Left lung (tissue), 10 donors: ENCODE results near the gene MTUS2. TPM values are rescaled to one million over a fixed set of nuclear protein-coding genes. Genes with fewer than 3 reads are reported as not detected.

Experiments
- ATAC-seq: fragments of 200-7000 bp; cut with Tn5 transposase; one replicate; pipeline ENCODE4 v1.9.1; 2020; ENCODE audit warnings: moderate library complexity
- DNase-seq, 4 donors: peaks; one replicate each; pipeline ENCODE4 v3.0.0-alpha.2; 2013 to 2020
- H3K27ac ChIP-seq, 2 donors: fragments of 200-600 bp; sonication (generic) in 1 of 2; one replicate each; pipeline versions ENCODE4 v1.5.0 to v1.8.0; 2020 to 2021
- H3K27me3 ChIP-seq, 2 donors: fragments of 200-600 bp; sonication (generic) in 1 of 2; one replicate each; pipeline versions ENCODE4 v1.5.0 to v1.8.0; 2020 to 2021
- H3K36me3 ChIP-seq, 2 donors: fragments of 200-600 bp; sonication (generic) in 1 of 2; one replicate each; pipeline versions ENCODE4 v1.5.0 to v1.8.0; 2020 to 2021
- H3K4me1 ChIP-seq, 2 donors: fragments of 200-600 bp; one replicate each; pipeline ENCODE4 v1.8.0; 2021
- H3K4me3 ChIP-seq, 2 donors: fragments of 200-600 bp; sonication (generic) in 1 of 2; one replicate each; pipeline versions ENCODE4 v1.5.0 to v1.8.0; 2020 to 2021; ENCODE audit warnings: mild to moderate bottlenecking in 1 of 2
- H3K9me3 ChIP-seq, 2 donors: fragments of 200-600 bp; sonication (generic) in 1 of 2; one replicate each; pipeline versions ENCODE4 v1.5.0 to v1.8.0; 2020 to 2021
- intact Hi-C, 2 donors: fragments of 100-400 bp; cut with DNase I; formaldehyde crosslinking; loops; one replicate each; pipeline versions ENCODE4 v1.11.2 to v1.14.2; 2022
- polyA plus RNA-seq, 6 donors: library from polyadenylated mRNA; unstranded; fragments of 120-200 nt; gene quantifications; one replicate each; pipeline ENCODE4 v1.2.1, GENCODE V29; 2013; ENCODE audit not compliant: insufficient read length in 6 of 6
- total RNA-seq, 2 donors: library from RNA; stranded (reverse); fragmentation: NEBNext Ultra II Directional; extraction: Animal tissue kit (Norgen Biotek cat#: 25700); gene quantifications; one replicate each; pipeline ENCODE4 v1.2.1, GENCODE V29; 2021
- TF ChIP-seq, protein P1 (sequence below), 2 donors: fragments of 200-600 bp; sonication (generic) in 1 of 2; IDR thresholded peaks; one replicate each; pipeline versions ENCODE4 v1.5.0 to v1.8.0; 2021; ENCODE audit warnings: antibody characterized with exemption in 2 of 2
- donor health status: DM: no; HTN: yes; CAD: no.
- donor health status: DM: no; HTN: no; CAD: no.

MTUS2 gene
- total and polyA plus RNA-seq, 8 donors, result 0.21 to 0.92 (median 0.50) TPM

DNA sequence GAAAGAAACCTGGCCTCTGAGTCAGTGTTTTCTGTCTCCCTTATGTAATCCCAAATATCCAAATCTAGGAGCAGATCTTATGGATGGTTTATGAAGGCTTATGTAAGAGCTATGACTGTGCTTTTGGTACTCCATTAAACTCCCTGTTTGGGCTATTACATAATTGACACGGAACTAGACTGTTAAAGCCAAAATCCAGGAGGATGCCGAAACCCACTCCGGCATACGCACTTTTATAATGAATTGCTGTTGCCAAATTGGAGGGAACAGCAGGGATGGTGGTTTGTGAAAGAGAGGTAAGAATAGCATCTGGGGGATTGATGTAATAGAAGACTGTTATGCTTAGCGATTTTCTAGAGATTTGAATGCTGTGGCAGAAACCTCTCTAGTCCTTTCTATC is 2.0 kb downstream of the MTUS2 start:
- Histone ChIP-seq H3K4me1 (peaks cover 0 to 18% of the 10 kb centered on the region in 2 donors), H3K27ac (no peak overlapping the region), H3K4me3 (no peak overlapping the region), H3K27me3 (peaks cover 16 to 57% of the 10 kb centered on the region in 2 donors), H3K36me3 (no peaks in the 10 kb centered on the region), H3K9me3 (no peaks in the 10 kb centered on the region)
- TF ChIP-seq, protein P1, sequence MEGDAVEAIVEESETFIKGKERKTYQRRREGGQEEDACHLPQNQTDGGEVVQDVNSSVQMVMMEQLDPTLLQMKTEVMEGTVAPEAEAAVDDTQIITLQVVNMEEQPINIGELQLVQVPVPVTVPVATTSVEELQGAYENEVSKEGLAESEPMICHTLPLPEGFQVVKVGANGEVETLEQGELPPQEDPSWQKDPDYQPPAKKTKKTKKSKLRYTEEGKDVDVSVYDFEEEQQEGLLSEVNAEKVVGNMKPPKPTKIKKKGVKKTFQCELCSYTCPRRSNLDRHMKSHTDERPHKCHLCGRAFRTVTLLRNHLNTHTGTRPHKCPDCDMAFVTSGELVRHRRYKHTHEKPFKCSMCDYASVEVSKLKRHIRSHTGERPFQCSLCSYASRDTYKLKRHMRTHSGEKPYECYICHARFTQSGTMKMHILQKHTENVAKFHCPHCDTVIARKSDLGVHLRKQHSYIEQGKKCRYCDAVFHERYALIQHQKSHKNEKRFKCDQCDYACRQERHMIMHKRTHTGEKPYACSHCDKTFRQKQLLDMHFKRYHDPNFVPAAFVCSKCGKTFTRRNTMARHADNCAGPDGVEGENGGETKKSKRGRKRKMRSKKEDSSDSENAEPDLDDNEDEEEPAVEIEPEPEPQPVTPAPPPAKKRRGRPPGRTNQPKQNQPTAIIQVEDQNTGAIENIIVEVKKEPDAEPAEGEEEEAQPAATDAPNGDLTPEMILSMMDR (IDR thresholded peaks at IDR 0.05), result no peak
- DNase-seq (no peak), ATAC-seq (no peak)
- intact Hi-C loops, result no loop called here

DNA sequence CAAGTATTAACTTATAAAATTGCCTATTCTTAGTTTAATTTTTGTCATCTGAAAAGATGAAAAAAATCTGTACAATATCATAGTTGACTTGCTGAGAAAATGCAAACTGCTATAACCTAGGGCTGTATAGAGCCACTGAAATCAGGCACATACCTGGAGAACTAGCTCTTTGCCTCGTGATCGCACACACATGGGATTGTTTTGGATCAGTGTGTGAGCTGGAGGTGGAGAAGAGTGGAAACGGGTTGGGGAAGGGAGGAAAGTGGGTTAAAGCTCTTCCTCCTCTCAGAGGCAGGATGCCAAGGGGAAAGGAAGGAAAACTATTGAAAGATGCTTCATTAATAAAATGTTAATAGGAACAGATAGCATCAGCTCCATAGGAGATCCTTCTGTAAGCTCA is 2.7 kb downstream of the MTUS2 start:
- DNase-seq, result no peak
- TF ChIP-seq, protein P1 (IDR thresholded peaks at IDR 0.05), result no peak
- Histone ChIP-seq H3K4me1 (peaks cover 0 to 18% of the 10 kb centered on the region in 2 donors), H3K9me3 (peaks cover 0 to 5% of the 10 kb centered on the region in 2 donors), H3K4me3 (no peak overlapping the region), H3K36me3 (no peaks in the 10 kb centered on the region), H3K27ac (no peak overlapping the region), H3K27me3 (peaks cover 16 to 50% of the 10 kb centered on the region in 2 donors)
- intact Hi-C loops, result no loop called here
- no peak for ATAC-seq

DNA sequence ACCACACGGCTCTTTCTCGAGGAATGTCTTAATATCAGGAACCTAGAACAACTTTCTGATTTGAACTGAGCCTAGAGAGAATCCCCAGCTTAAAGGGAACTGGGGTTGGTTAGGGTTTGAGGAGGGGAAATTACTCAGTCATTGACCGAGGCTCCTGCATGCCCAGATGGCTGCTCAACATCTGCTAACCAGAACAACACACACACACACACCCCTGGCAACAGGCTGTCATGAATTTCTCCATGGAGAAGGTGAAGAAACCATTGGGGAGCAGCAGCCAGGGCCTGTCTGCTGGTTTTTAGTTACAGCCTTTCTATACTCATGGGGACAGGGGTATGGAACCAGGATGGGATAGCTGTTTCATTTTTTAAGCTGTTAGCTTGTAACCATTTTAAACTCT is 5.2 kb downstream of the MTUS2 start:
- no peaks in the 10 kb centered on the region for H3K36me3 ChIP-seq
- no peak overlapping the region for H3K4me3 ChIP-seq
- H3K27me3 ChIP-seq, result peaks cover 11 to 30% of the 10 kb centered on the region in 2 donors
- TF ChIP-seq, protein P1 (IDR thresholded peaks at IDR 0.05), result no peak
- intact Hi-C loops, result no loop called here
- H3K4me1 ChIP-seq, result peaks cover 0 to 6% of the 10 kb centered on the region in 2 donors
- DNase-seq (no peak), ATAC-seq (no peak)
- no peak overlapping the region for H3K27ac ChIP-seq
- peaks cover 0 to 29% of the 10 kb centered on the region in 2 donors for H3K9me3 ChIP-seq

DNA sequence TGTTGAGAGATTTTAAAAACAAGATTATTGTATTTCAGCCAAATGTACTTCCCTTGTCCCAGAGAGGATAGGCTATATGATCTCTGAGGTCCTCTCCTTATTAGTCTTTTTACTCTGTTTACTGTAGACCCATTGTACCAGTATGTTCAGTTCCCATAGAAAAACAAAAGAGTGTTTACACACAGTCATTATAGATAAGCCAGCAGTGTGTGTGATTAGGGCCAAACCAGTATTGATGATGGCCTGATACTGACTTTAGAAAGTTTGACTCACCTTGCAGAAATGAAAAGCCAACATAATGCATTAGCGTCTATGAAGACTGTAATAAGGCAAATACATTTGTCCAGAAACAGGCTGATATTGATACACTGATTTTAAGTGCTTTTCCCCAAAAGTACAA is 6.2 kb downstream of the MTUS2 start:
- no peak for DNase-seq
- Histone ChIP-seq H3K9me3 (peaks cover 0 to 39% of the 10 kb centered on the region in 2 donors), H3K36me3 (no peaks in the 10 kb centered on the region), H3K27me3 (peaks cover 1 to 20% of the 10 kb centered on the region in 2 donors), H3K4me3 (no peak overlapping the region), H3K27ac (no peak overlapping the region), H3K4me1 (no peaks in the 10 kb centered on the region)
- intact Hi-C loops, result no loop called here
- TF ChIP-seq, protein P1 (IDR thresholded peaks at IDR 0.05), result no peak
- ATAC-seq, result no peak

DNA sequence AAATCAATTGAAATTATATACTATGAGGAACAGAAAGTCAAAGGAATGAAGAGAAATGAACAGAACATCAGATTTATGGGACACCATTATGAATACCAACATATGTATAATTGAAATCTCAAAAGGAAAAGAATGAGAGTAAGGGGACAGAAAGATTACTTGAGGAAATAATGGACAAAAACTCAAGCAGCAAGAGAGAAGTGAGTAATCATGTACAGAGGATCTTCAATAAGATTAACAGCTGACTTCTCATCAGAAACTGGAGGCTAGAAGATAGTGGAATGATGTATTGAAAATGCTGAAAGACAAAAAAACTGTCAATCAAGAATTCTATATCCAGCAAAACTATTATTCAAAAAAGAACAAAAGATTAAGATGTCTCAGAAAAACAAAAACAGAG is 10.4 kb downstream of the MTUS2 start:
- peaks cover 0 to 45% of the 10 kb centered on the region in 2 donors for H3K9me3 ChIP-seq
- DNase-seq (no peak), ATAC-seq (no peak)
- H3K4me3 ChIP-seq, result no peak overlapping the region
- H3K4me1 ChIP-seq, result no peaks in the 10 kb centered on the region
- H3K27ac ChIP-seq, result no peak overlapping the region
- TF ChIP-seq, protein P1 (IDR thresholded peaks at IDR 0.05), result no peak
- H3K27me3 ChIP-seq, result no peaks in the 10 kb centered on the region
- no peaks in the 10 kb centered on the region for H3K36me3 ChIP-seq
- intact Hi-C loops, result no loop called here
